Natural killer cell (primary cell): ENCODE data around the gene KIT. TPM values are rescaled to one million over a fixed set of nuclear protein-coding genes. Genes with fewer than 3 reads are reported as not detected.

Source experiments
- ATAC-seq, 3 donors: fragments of 150-1000 bp in 2 of 3; fragments of 200-7000 bp in 1 of 3; cut with Tn5 transposase; 1 replicate in 1 of 3; 2 replicates in 2 of 3; pipeline ENCODE4 v1.10.0; 2021; ENCODE audit warnings: mild to moderate bottlenecking in 2 of 3, moderate library complexity in 2 of 3
- DNase-seq, 2 donors: peaks; one replicate each; pipeline versions ENCODE4 v3.0.0 to v3.0.0-alpha.2; 2013 to 2021; ENCODE audit warnings: mixed read lengths in 1 of 2
- H3K27ac ChIP-seq: one replicate; pipeline ENCODE4 v1.5.1; 2013; ENCODE audit warnings: mild to moderate bottlenecking, low read length
- H3K27me3 ChIP-seq: one replicate; pipeline ENCODE4 v1.6.1; 2013; ENCODE audit warnings: low read length; ENCODE audit not compliant: control insufficient read depth, insufficient read depth
- H3K36me3 ChIP-seq: one replicate; pipeline ENCODE4 v1.6.1; 2013; ENCODE audit warnings: low read length; ENCODE audit not compliant: control insufficient read depth, insufficient read depth
- H3K4me1 ChIP-seq: one replicate; pipeline ENCODE4 v1.6.1; 2013; ENCODE audit warnings: low read length; ENCODE audit not compliant: control insufficient read depth, insufficient read depth
- H3K4me3 ChIP-seq: one replicate; pipeline ENCODE4 v1.5.1; 2013; ENCODE audit warnings: low read length
- H3K9me3 ChIP-seq: one replicate; pipeline ENCODE4 v1.6.1; 2013; ENCODE audit warnings: low read length; ENCODE audit not compliant: control insufficient read depth, insufficient read depth
- H3K27ac Mint-ChIP-seq, 2 donors: one replicate each; pipeline ENCODE4 v1.8.0; 2022; ENCODE audit warnings: mild to moderate bottlenecking in 2 of 2, mixed read lengths in 2 of 2, moderate library complexity in 1 of 2
- H3K27me3 Mint-ChIP-seq, 2 donors: one replicate each; pipeline ENCODE4 v1.8.0; 2022; ENCODE audit warnings: low read depth in 2 of 2, mixed read lengths in 2 of 2
- H3K36me3 Mint-ChIP-seq: one replicate; pipeline ENCODE4 v1.8.0; 2022; ENCODE audit warnings: mixed read lengths
- H3K4me1 Mint-ChIP-seq, 2 donors: one replicate each; pipeline ENCODE4 v1.8.0; 2022; ENCODE audit warnings: mixed read lengths in 2 of 2
- H3K4me3 Mint-ChIP-seq: one replicate; pipeline ENCODE4 v1.8.0; 2022; ENCODE audit warnings: mild to moderate bottlenecking, moderate library complexity, mixed read lengths
- H3K9me3 Mint-ChIP-seq, 2 donors: one replicate each; pipeline ENCODE4 v1.8.0; 2022; ENCODE audit warnings: mixed read lengths in 2 of 2
- CTCF ChIP-seq: fragments of 200-600 bp; IDR thresholded peaks from one replicate; pipeline ENCODE4 v1.8.0; 2022; ENCODE audit warnings: antibody characterized with exemption
- WGBS: methylation state at CpG from one replicate; pipeline ENCODE4 v1.1.7; 2013; ENCODE audit warnings: missing lambda C conversion rate; ENCODE audit not compliant: insufficient coverage; 5-methylcytosine and 5-hydroxymethylcytosine counted together
- intact Hi-C: fragments of 100-400 bp; cut with micrococcal nuclease; formaldehyde crosslinking; loops from one replicate; pipeline ENCODE4 v1.14.2; 2022
- total RNA-seq, 4 donors: library from RNA; stranded (reverse); fragments of 120-200 nt in 1 of 4; gene quantifications; one replicate each; pipeline versions ENCODE4 v1.2.3 to v1.2.4, GENCODE V29; 2013 to 2022

The KIT gene
- total RNA-seq = 1 to 10 TPM; 2.0 to 6.6 (median 3.2) TPM
- total RNA-seq (2013) = 16.1 TPM

DNA sequence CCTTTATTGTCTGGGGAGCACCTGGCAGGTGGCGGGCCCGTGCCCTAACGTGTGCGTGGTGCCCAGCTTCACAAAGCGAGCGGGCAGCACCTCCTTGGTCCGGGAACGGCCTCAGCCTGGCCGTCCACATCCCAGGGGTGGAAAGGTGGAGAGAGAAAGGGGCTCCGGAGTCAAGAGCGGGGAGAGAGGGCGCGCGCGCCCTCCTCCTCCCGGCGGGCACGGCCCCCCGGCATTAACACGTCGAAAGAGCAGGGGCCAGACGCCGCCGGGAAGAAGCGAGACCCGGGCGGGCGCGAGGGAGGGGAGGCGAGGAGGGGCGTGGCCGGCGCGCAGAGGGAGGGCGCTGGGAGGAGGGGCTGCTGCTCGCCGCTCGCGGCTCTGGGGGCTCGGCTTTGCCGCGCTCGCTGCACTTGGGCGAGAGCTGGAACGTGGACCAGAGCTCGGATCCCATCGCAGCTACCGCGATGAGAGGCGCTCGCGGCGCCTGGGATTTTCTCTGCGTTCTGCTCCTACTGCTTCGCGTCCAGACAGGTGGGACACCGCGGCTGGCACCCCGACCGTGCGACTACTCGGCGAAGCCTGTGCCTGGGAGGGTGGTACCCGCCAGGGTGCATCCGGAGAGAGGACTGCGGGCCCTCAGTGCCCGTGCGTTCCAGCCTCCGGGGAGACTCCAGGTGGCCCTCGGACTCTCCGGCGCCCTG lies at the start of gene KIT:
TSS of gene KIT (plus strand) at position 407 of the 701 bp plus-strand sequence. CDS start at position 465, 58 bp downstream.
- no peak within 1 kb of the TSS for H3K27ac ChIP-seq
- H3K4me3 ChIP-seq = peak within 1 kb of the TSS; percentile 64
- H3K36me3 ChIP-seq = no peaks in the 10 kb centered on the region
- Mint-ChIP-seq H3K4me1 (peaks cover 17 to 43% of the 10 kb centered on the region in 2 donors), H3K36me3 (peaks cover 9% of the 10 kb centered on the region), H3K27ac (peak within 1 kb of the TSS in 1 of 2 donors; percentile 66), H3K9me3 (no peaks in the 10 kb centered on the region), H3K4me3 (peak within 1 kb of the TSS; percentile 89), H3K27me3 (peaks cover 34 to 41% of the 10 kb centered on the region in 2 donors)
- 2% methylated on average over 70 of the region's 72 CpGs for WGBS
- intact Hi-C loops = no loop called here
- H3K27me3 ChIP-seq = peaks cover 18% of the 10 kb centered on the region
- TF ChIP-seq CTCF = no peak
- ATAC-seq (peak; percentile 53 to 67 (median 67)), DNase-seq (peak; percentile 28 to 38)
- peaks cover 31% of the 10 kb centered on the region for H3K4me1 ChIP-seq
- no peaks in the 10 kb centered on the region for H3K9me3 ChIP-seq

- H3K4me1 Mint-ChIP-seq = no peaks in the 10 kb centered on the region
- ATAC-seq (no peak), DNase-seq (no peak)
- no peaks in the 10 kb centered on the region for H3K36me3 ChIP-seq
- H3K4me1 ChIP-seq = no peaks in the 10 kb centered on the region
- no peak for TF ChIP-seq CTCF
- no peak overlapping the region for H3K4me3 Mint-ChIP-seq
- no peak overlapping the region for H3K27ac Mint-ChIP-seq
- no peaks in the 10 kb centered on the region for H3K9me3 Mint-ChIP-seq
- H3K36me3 Mint-ChIP-seq = no peaks in the 10 kb centered on the region
- no peaks in the 10 kb centered on the region for H3K27me3 ChIP-seq
- H3K9me3 ChIP-seq = no peaks in the 10 kb centered on the region
- intact Hi-C loops = no loop called here
- no peak overlapping the region for H3K4me3 ChIP-seq
- H3K27me3 Mint-ChIP-seq = peaks cover 0 to 4% of the 10 kb centered on the region in 2 donors
- H3K27ac ChIP-seq = no peak overlapping the region
- no CpG with 5 or more reads among the region's 1 CpG for WGBS
Measured at GRCh38 chr4:54609310-54609709, 48.4 kb upstream of the KIT start.

DNA sequence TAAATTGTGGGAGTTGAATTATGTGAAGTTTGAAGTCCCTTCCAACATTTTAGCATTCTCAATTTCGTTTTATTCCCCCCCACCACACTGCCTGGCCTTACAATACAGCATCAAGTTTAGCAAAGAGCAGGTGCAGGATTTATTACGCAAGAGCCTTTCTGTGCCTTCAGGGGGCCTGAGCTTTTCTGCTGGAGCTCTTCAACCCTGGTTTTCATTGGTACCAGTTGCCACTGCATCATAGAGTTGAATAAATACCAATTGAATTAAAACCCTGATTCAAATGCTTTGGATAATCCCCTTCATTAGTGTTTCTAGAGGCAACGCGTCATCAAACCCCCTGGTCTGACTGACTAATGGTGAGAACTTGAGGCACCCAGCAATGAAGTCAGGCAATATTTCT lies 43.6 kb upstream of the KIT start:
- no peaks in the 10 kb centered on the region for H3K9me3 Mint-ChIP-seq

More for the DNA sequence above, 43.6 kb upstream of the KIT start:
- Mint-ChIP-seq H3K27me3 (peaks cover 8% of the 10 kb centered on the region in 2 donors), H3K27ac (no peak overlapping the region), H3K36me3 (no peaks in the 10 kb centered on the region), H3K4me1 (no peaks in the 10 kb centered on the region), H3K4me3 (no peak overlapping the region)
- H3K9me3 ChIP-seq = no peaks in the 10 kb centered on the region
- DNase-seq (no peak), ATAC-seq (no peak)
- no peaks in the 10 kb centered on the region for H3K36me3 ChIP-seq
- H3K4me3 ChIP-seq = no peak overlapping the region
- 81% methylated on average over 4 of the region's 4 CpGs for WGBS
- no peak overlapping the region for H3K27ac ChIP-seq
- intact Hi-C loops = no loop called here
- no peaks in the 10 kb centered on the region for H3K27me3 ChIP-seq
- H3K4me1 ChIP-seq = no peaks in the 10 kb centered on the region
- TF ChIP-seq CTCF = no peak
